Heart left ventricle (tissue), 13 donors: ENCODE results near the gene CEACAM1.

Source experiments
- POLR2A ChIP-seq, 2 donors: fragments of 450-650 bp; IDR thresholded peaks; one replicate each; pipeline ENCODE4 v1.6.1; 2017; ENCODE audit warnings: antibody characterized with exemption in 2 of 2, mild to moderate bottlenecking in 2 of 2, moderate library complexity in 2 of 2
- TF ChIP-seq, protein P1 (sequence below), 12 donors: fragments of 200-600 bp; sonication (generic) in 4 of 12; IDR thresholded peaks; one replicate each; pipeline versions ENCODE4 v1.5.0 to v1.8.0; 2018 to 2022; ENCODE audit warnings: antibody characterized with exemption in 12 of 12, mild to moderate bottlenecking in 5 of 12
- donor health status: ischemic (EF 13 %, LVEDD 7.1; RV severe dilation, severe dysfunction).
- donor health status: DM: no; HTN: yes; CAD: no.
- donor health status: DM: no; HTN: no; CAD: no.
- donor health status: ischemic (EF 25% LVEDD 6.9; RV normal size, moderate dysfunction).
- donor health status: ischemic (EF 25% LVEDD 5.7; RV mildly dilated, moderate dysfunction).
- donor health status: ischemic (EF 35%, LVEDD 5.7; RV mildly dilated, moderate dysfunction).
- donor health status: nonischemic (EF 11% LVEDD 7.7; RV severe dilation, severe dysfunction).
- donor health status: DM: yes; HTN: yes; CAD: no.
- donor health status: PGD.
- donor health status: ischemic (EF 29% LVEDD 5.4; RV normal size, mild dysfunction).
- donor health status: nonischemic (EF 23%, LVEDD 6.1; RV moderate dilation, normal function).

DNA sequence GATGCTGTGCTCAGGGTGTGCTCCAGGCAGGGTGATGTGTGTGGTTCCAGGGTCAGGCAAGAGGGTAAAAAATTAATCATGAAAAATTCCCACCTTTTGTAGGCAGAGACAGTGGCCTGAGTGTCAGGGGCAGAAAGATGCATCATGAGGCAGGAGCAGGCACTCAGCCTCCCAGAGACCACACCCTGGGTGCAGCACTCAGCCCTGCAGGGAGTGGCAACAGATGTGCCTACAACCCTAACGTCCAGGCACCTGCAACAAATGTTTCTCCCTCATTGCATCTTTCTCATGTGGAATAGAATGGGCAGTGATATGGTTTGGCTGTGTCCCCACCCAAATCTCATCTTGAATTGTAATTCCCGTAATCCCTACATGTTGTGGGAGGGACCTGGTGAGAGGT, 19.6 kb upstream of the CEACAM1 start:
- TF ChIP-seq POLR2A (IDR thresholded peaks at IDR 0.05), result no peak
- TF ChIP-seq, protein P1, sequence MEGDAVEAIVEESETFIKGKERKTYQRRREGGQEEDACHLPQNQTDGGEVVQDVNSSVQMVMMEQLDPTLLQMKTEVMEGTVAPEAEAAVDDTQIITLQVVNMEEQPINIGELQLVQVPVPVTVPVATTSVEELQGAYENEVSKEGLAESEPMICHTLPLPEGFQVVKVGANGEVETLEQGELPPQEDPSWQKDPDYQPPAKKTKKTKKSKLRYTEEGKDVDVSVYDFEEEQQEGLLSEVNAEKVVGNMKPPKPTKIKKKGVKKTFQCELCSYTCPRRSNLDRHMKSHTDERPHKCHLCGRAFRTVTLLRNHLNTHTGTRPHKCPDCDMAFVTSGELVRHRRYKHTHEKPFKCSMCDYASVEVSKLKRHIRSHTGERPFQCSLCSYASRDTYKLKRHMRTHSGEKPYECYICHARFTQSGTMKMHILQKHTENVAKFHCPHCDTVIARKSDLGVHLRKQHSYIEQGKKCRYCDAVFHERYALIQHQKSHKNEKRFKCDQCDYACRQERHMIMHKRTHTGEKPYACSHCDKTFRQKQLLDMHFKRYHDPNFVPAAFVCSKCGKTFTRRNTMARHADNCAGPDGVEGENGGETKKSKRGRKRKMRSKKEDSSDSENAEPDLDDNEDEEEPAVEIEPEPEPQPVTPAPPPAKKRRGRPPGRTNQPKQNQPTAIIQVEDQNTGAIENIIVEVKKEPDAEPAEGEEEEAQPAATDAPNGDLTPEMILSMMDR (IDR thresholded peaks at IDR 0.05), result no peak
